GM19239 (cell line): ENCODE data around the gene PCDHB16.
"Not testable (repeated sequence)": the region's sequence is repeated elsewhere in the genome, so short reads cannot be mapped to it uniquely, and the experiment has no call there.

Experiments
- DNase-seq: peaks from one replicate; pipeline ENCODE4 v3.0.0; 2011; ENCODE audit warnings: low spot score; ENCODE audit not compliant: insufficient read length
- FAIRE-seq: peaks from 2 replicates; lab custom pipeline; 2011; peaks lifted over from hg19 to GRCh38; lab: Jason Lieb, UNC

The PCDHB16 gene

DNA sequence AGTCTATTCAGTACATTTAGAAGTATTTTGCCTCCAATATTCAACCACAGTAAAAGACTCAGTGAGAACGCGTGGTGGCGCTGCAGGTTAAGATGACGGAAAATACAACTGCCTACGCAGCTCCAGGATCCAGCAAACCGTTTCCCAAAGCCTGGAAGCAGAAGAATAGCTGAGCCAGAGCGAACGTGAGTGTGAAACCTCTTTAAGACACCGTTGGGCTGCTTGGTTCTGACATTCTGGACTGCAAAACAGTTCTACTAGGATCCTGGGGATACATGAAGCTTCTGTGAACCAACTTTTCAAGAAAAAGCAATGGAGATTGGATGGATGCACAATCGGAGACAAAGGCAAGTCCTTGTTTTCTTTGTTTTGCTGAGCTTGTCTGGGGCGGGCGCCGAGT is at the start of gene PCDHB16:
Gene PCDHB16 (plus strand): TSS at position 140 of the 400 bp plus-strand sequence. CDS start 173 bp downstream, at position 313.
- DNase-seq: no peak

GRCh38 chr5:141135030-141135717 is 47.0 kb upstream of the PCDHB16 start, which contains the start of gene PCDHB5:
TSS of gene PCDHB5 (plus strand) at chr5:141135206. CDS start at chr5:141135435, 229 bp downstream.
- FAIRE-seq (no peak), DNase-seq (no peak)

More for the DNA sequence above, at the start of gene PCDHB16:
- no peak for FAIRE-seq

DNA sequence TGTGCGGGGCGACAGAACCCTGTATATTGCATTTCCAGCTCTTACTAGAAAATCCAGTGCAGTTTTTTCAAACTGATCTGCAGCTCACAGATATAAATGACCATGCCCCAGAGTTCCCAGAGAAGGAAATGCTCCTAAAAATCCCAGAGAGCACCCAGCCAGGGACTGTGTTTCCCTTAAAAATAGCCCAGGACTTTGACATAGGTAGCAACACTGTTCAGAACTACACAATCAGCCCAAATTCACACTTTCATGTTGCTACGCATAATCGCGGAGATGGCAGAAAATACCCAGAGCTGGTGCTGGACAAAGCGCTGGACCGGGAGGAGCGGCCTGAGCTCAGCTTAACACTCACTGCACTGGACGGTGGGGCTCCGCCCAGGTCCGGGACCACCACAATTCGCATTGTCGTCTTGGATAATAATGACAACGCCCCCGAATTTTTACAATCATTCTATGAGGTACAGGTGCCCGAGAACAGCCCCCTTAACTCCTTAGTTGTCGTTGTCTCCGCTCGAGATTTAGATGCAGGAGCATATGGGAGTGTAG is 46.4 kb upstream of the PCDHB16 start:
- DNase-seq (no peak), FAIRE-seq (no peak)

- not testable (repeated sequence) for FAIRE-seq, DNase-seq
Measured at GRCh38 chr5:141137346-141137745, 44.8 kb upstream of the PCDHB16 start.

- no peak for DNase-seq
- no peak for FAIRE-seq
Measured at GRCh38 chr5:141149812-141150211, 32.4 kb upstream of the PCDHB16 start, which contains the start of gene PCDHB6. TSS of gene PCDHB6 (plus strand) at chr5:141150057. CDS start at chr5:141150258, 201 bp downstream.

GRCh38 chr5:141150224-141150992 is 31.8 kb upstream of the PCDHB16 start:
- no peak for DNase-seq
- FAIRE-seq: no peak

- FAIRE-seq: no peak
- no peak for DNase-seq
Measured at GRCh38 chr5:141150993-141151325, 31.2 kb upstream of the PCDHB16 start.

GRCh38 chr5:141151632-141152031 is 30.6 kb upstream of the PCDHB16 start:
- FAIRE-seq, DNase-seq: not testable (repeated sequence)

GRCh38 chr5:141152096-141152495 is 30.1 kb upstream of the PCDHB16 start:
- not testable (repeated sequence) for FAIRE-seq, DNase-seq

DNA sequence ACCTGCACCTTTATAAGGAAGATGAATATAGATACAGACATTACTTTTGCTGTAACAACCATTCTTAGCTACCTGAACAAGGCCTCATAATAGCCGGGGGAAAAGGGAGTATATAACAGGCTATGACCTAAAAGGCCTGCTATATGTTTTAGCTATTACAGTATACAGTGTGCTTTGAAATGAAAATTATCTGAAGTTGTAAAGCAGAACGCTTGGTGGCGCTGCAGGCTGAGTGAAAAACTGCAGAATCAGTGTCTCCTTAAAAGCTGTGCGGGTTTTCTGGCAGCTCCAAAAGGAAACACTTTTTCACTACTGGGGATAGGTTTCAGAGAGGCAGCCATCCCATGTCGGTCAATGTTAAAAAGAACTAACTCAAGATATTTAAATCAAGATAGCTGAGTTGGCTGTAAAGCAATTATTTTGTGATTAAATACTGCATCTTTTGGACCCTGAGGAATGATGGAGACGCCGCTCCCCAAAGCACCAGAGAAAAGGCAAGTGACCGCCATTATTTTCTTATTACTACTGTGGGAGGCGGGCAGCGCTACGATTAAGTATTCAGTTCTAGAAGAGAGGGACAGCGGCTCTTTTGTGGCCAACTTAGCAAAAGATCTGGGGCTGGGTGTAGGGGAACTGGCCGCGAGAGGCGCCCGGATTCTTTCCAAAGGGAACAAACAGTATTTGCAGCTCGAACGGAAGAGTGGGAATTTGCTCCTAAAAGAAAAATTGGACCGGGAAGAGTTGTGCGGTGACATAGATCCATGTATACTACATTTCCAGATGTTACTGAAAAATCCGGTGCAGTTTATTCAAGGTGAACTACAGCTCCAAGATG is 26.4 kb upstream of the PCDHB16 start:
- FAIRE-seq (no peak), DNase-seq (no peak)

GRCh38 chr5:141157356-141157755 is 24.8 kb upstream of the PCDHB16 start:
- FAIRE-seq, DNase-seq: not testable (repeated sequence)

DNA sequence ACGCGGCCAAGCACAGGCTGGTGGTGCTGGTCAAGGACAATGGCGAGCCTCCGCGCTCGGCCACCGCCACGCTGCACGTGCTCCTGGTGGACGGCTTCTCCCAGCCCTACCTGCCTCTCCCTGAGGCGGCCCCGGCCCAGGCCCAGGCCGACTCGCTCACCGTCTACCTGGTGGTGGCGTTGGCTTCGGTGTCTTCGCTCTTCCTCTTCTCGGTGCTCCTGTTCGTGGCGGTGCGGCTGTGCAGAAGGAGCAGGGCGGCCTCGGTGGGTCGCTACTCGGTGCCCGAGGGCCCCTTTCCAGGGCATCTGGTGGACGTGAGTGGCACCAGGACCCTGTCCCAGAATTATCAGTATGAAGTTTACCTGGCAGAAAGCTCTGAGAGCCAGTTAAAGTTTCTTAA is 24.3 kb upstream of the PCDHB16 start:
- DNase-seq, FAIRE-seq: not testable (repeated sequence)

DNA sequence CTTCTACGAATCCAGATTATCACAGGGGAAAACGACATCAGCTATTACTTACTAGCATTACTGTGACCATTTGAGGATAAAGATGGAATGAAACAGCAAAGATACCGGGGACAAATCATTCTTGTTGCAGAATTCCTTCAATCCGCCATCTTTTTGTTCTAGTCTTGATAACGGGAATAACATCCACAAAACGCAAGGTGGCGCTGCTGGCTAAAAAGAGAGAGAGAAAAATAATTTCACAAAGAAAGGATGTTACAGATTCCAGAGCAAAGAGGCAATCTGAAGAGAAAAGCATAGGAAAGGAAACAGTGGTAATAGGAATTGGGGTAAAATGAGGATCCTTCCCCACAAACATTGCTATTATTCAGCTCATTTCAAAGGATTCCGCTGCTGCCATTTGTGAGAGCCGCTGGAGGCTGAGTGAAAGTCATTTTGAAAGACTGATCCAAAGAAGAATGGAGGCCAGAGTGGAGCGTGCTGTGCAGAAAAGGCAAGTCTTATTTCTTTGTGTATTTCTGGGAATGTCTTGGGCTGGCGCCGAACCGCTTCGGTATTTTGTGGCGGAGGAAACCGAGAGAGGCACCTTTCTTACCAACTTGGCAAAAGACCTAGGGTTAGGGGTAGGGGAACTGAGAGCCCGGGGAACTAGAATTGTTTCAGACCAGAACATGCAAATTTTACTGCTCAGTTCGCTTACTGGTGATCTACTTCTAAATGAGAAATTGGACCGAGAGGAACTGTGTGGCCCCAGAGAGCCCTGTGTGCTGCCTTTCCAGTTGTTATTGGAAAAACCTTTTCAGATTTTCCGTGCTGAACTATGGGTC is 9.6 kb upstream of the PCDHB16 start, which contains the start of gene PCDHB7:
Gene PCDHB7 (plus strand): TSS at position 264 of the 824 bp plus-strand sequence. CDS start 192 bp downstream, at position 456.
- FAIRE-seq: no peak

GRCh38 chr5:141174291-141175104 is 7.7 kb upstream of the PCDHB16 start:
- not testable (repeated sequence) for DNase-seq, FAIRE-seq

More for the DNA sequence above, 9.6 kb upstream of the PCDHB16 start, which contains the start of gene PCDHB7:
- no peak for DNase-seq

DNA sequence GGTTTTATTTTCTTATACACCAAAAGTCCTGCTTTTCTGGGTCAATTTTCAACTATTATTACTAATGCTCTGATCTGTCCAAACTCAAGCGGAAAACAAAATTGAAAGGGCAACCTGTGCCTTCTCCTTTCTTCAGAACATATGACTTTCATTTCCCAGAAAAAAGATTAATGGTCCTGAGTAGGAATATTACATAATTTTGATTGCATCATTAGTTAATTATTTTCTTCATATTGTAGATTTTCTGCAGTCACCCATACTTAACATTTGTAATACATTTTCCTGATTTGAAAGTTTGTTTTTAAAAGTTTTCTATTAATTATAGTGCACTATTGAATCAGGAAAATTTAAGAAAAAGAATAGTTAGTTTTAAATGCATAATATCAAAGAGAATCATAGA is 6.3 kb upstream of the PCDHB16 start:
- no peak for FAIRE-seq
- DNase-seq: no peak

- not testable (repeated sequence) for FAIRE-seq, DNase-seq
Measured at GRCh38 chr5:141177577-141178191, 4.5 kb upstream of the PCDHB16 start, which contains the start of gene PCDHB8. TSS of gene PCDHB8 (plus strand) at chr5:141177790. CDS start at chr5:141178035, 245 bp downstream.

- not testable (repeated sequence) for DNase-seq, FAIRE-seq
Measured at GRCh38 chr5:141179371-141179770, 2.8 kb upstream of the PCDHB16 start.
